PFSK-1 (cell line): Measurements from ENCODE around the gene ADAMTS4.

ENCODE experiments used
- FOXP2 ChIP-seq: optimal IDR thresholded peaks from 2 replicates; pipeline ENCODE3; 2011; ENCODE audit warnings: borderline replicate concordance, control low read depth, inconsistent platforms; ENCODE audit not compliant: insufficient read depth; ENCODE audit errors: extremely low read length, extremely low read depth
- POLR2AphosphoS5 ChIP-seq: IDR thresholded peaks from 2 replicates; pipeline ENCODE4 v1.6.1; 2012; ENCODE audit warnings: low read depth, mild to moderate bottlenecking, control low read depth, low read length, moderate library complexity
- SIN3A ChIP-seq: IDR thresholded peaks from 2 replicates; pipeline ENCODE4 v1.6.1; 2012; ENCODE audit warnings: mild to moderate bottlenecking, low read length, moderate library complexity, borderline replicate concordance; ENCODE audit not compliant: insufficient read depth
- TAF1 ChIP-seq: IDR thresholded peaks from 2 replicates; pipeline ENCODE4 v1.6.1; 2012; ENCODE audit warnings: low read length, control low read depth, borderline replicate concordance; ENCODE audit not compliant: insufficient read depth
- TF ChIP-seq, protein P1 (sequence below), 2 experiments: IDR thresholded peaks; 2 replicates each; pipeline versions ENCODE4 v1.6.1 to v1.8.0; 2011 to 2012; ENCODE audit warnings: low read depth in 2 of 2, low read length in 2 of 2, control low read depth in 1 of 2, inconsistent platforms in 1 of 2, mild to moderate bottlenecking in 1 of 2, moderate library complexity in 1 of 2; ENCODE audit not compliant: insufficient read depth in 1 of 2

DNA sequence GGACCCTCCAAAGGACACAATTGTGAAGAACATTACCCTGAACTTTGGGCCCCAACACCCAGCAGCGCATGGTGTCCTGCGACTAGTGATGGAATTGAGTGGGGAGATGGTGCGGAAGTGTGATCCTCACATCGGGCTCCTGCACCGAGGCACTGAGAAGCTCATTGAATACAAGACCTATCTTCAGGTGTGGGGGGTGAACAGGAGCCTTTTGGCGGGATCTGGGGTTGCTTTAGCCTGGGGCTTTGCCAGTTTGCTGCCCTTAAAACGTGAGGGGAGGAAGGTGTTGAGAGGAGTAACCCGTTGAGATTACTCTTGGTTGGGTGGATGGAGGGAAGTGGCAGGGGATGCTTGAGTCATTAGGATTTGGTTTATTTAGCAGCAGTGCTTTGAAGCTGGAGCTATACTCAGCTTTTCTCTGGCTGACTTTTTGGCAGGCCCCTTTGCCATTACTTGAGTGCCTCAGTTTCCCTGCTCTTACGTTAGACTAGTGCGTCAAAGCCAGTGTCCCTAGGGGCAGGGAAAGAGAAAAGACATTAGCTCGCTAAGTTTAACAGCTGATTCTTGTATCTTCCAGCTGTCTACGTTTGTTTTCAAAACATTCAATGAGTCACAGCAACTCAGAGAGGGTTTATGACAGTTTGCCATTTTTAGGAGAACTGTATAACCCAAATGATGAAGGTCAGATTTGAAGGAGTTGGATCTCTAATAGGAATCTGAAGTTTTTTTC lies 7.7 kb upstream of the ADAMTS4 start:
- TF ChIP-seq POLR2AphosphoS5 (no peak), SIN3A (no peak), TAF1 (no peak), FOXP2 (no peak)
- TF ChIP-seq, protein P1, sequence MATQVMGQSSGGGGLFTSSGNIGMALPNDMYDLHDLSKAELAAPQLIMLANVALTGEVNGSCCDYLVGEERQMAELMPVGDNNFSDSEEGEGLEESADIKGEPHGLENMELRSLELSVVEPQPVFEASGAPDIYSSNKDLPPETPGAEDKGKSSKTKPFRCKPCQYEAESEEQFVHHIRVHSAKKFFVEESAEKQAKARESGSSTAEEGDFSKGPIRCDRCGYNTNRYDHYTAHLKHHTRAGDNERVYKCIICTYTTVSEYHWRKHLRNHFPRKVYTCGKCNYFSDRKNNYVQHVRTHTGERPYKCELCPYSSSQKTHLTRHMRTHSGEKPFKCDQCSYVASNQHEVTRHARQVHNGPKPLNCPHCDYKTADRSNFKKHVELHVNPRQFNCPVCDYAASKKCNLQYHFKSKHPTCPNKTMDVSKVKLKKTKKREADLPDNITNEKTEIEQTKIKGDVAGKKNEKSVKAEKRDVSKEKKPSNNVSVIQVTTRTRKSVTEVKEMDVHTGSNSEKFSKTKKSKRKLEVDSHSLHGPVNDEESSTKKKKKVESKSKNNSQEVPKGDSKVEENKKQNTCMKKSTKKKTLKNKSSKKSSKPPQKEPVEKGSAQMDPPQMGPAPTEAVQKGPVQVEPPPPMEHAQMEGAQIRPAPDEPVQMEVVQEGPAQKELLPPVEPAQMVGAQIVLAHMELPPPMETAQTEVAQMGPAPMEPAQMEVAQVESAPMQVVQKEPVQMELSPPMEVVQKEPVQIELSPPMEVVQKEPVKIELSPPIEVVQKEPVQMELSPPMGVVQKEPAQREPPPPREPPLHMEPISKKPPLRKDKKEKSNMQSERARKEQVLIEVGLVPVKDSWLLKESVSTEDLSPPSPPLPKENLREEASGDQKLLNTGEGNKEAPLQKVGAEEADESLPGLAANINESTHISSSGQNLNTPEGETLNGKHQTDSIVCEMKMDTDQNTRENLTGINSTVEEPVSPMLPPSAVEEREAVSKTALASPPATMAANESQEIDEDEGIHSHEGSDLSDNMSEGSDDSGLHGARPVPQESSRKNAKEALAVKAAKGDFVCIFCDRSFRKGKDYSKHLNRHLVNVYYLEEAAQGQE (IDR thresholded peaks at IDR 0.05; ENCODE audit: insufficient read depth in 1 of 2, low read depth in 2 of 2, low read length in 2 of 2): no peak
